Right atrium auricular region (tissue), 2 donors: Measurements from ENCODE around the gene SLC20A1. TPM values are rescaled to one million over a fixed set of nuclear protein-coding genes. Genes with fewer than 3 reads are reported as not detected.

Experiments used
- DNase-seq: peaks from one replicate; pipeline ENCODE4 v3.0.0-alpha.2; 2019; ENCODE audit warnings: low spot score
- H3K27ac ChIP-seq, 2 donors: fragments of 200-600 bp; sonication (generic); 1 replicate in 1 of 2; 2 replicates in 1 of 2; pipeline ENCODE4 v1.5.1; 2016 to 2019
- H3K27me3 ChIP-seq, 2 donors: fragments of 200-600 bp; sonication (generic); one replicate each; pipeline versions ENCODE4 v1.5.1 to v1.6.0; 2017 to 2019
- H3K36me3 ChIP-seq: fragments of 200-600 bp; sonication (generic); one replicate; pipeline ENCODE4 v1.5.1; 2016
- H3K4me1 ChIP-seq, 2 donors: fragments of 200-600 bp; sonication (generic); one replicate each; pipeline versions ENCODE4 v1.5.1 to v1.6.0; 2017 to 2019
- H3K4me3 ChIP-seq, 2 donors: fragments of 200-600 bp; sonication (generic); 1 replicate in 1 of 2; 2 replicates in 1 of 2; pipeline ENCODE4 v1.5.1; 2017 to 2019; ENCODE audit warnings: mild to moderate bottlenecking in 1 of 2, moderate library complexity in 1 of 2
- H3K9me3 ChIP-seq, 2 donors: fragments of 200-600 bp; sonication (generic); one replicate each; pipeline ENCODE4 v1.5.1; 2019
- total RNA-seq, 2 donors: library from RNA; depleted of rRNA; stranded (reverse); fragments of >200 nt; gene quantifications; one replicate each; pipeline ENCODE4 v1.1.0, GENCODE V29; 2016
- TF ChIP-seq, protein P1 (sequence below), 2 donors: fragments of 200-600 bp; sonication (generic); IDR thresholded peaks; one replicate each; pipeline ENCODE4 v1.5.1; 2019; ENCODE audit warnings: antibody characterized with exemption in 2 of 2

SLC20A1 gene
- total RNA-seq, 2 donors from 2014 or later: 16.8 to 19.7 TPM

DNA sequence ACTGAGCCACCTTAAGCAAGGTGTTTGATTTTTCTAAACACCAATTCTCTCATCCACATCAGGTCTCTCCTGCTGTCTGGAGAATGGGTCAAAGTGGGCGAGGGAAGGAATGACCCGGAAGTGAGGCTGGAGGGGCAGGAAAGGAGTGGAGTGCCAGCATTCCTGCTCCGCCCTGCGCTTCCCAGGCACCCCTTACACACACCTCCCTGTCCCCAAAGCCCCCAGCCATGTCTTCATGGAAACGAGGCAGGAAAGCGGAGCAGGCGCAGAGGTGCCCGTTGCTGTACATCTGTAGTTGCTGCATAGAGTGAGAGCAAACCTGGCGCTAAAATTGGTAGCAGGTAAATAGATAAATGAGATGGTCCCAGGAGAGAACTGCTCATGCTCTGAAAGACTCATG is 47.9 kb downstream of the SLC20A1 start:
- DNase-seq: no peak
- TF ChIP-seq, protein P1, sequence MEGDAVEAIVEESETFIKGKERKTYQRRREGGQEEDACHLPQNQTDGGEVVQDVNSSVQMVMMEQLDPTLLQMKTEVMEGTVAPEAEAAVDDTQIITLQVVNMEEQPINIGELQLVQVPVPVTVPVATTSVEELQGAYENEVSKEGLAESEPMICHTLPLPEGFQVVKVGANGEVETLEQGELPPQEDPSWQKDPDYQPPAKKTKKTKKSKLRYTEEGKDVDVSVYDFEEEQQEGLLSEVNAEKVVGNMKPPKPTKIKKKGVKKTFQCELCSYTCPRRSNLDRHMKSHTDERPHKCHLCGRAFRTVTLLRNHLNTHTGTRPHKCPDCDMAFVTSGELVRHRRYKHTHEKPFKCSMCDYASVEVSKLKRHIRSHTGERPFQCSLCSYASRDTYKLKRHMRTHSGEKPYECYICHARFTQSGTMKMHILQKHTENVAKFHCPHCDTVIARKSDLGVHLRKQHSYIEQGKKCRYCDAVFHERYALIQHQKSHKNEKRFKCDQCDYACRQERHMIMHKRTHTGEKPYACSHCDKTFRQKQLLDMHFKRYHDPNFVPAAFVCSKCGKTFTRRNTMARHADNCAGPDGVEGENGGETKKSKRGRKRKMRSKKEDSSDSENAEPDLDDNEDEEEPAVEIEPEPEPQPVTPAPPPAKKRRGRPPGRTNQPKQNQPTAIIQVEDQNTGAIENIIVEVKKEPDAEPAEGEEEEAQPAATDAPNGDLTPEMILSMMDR (IDR thresholded peaks at IDR 0.05): no peak
- Histone ChIP-seq H3K4me1 (no peaks in the 10 kb centered on the region), H3K27me3 (no peaks in the 10 kb centered on the region), H3K36me3 (no peaks in the 10 kb centered on the region), H3K4me3 (no peak overlapping the region), H3K9me3 (no peaks in the 10 kb centered on the region), H3K27ac (no peak overlapping the region)

DNA sequence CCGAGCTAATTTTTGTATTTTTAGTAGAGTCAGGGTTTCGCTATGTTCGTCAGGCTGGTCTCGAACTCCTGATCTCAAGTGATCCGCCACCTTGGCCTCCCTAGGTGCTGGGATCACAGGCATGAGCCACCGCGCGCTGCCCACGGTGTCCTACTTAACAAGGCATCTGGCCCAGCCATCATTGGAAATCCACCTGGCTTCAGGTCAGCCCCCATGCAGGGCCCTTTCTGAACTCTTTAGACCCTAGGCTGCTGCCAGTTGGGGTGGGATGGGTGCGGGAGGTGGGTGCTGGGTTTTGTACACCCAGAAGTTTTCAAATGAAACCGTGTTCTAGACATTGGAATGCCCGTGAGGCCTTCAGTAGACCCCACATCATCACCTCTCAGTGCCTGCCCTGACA is 48.4 kb downstream of the SLC20A1 start:
- no peak overlapping the region for H3K27ac ChIP-seq
- no peaks in the 10 kb centered on the region for H3K9me3 ChIP-seq
- DNase-seq: no peak
- no peaks in the 10 kb centered on the region for H3K27me3 ChIP-seq
- no peaks in the 10 kb centered on the region for H3K4me1 ChIP-seq
- TF ChIP-seq, protein P1 (IDR thresholded peaks at IDR 0.05): no peak
- H3K4me3 ChIP-seq: no peak overlapping the region
- H3K36me3 ChIP-seq: no peaks in the 10 kb centered on the region

DNA sequence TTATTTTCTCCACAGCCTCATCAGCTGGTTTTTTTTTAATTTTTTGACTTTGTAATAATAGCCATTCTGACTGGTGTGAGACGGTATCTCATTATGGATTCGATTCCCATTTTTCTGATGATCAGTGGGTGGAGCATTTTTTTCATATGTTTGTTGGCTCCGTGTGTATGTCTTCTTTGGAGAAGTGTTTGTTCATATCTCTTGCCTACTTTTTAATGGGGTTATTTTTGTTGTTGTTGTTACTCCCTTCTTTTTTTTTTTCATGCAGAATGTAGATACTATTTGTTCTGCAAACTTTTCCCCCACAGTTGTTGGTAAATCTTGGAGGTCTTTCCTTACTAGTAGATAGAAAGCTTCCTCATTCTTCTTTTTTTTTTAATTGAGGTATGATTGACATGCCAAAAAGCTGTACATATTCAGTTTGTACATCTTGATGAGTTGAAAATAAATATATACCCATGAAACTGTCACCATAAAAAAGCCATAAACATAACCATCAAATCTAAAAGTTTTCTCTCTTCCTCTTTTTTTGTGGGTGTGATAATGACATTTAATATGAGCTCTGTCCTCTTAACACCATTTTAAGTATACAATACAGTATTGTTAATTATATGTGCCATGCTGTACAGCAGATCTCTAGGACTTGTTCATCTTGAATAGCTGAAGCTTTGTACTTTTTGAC is 53.2 kb downstream of the SLC20A1 start:
- TF ChIP-seq, protein P1 (IDR thresholded peaks at IDR 0.05): no peak
- no peaks in the 10 kb centered on the region for H3K27me3 ChIP-seq
- no peaks in the 10 kb centered on the region for H3K9me3 ChIP-seq
- no peak for DNase-seq
- no peak overlapping the region for H3K27ac ChIP-seq
- no peak overlapping the region for H3K4me3 ChIP-seq
- H3K36me3 ChIP-seq: no peaks in the 10 kb centered on the region
- no peaks in the 10 kb centered on the region for H3K4me1 ChIP-seq

DNA sequence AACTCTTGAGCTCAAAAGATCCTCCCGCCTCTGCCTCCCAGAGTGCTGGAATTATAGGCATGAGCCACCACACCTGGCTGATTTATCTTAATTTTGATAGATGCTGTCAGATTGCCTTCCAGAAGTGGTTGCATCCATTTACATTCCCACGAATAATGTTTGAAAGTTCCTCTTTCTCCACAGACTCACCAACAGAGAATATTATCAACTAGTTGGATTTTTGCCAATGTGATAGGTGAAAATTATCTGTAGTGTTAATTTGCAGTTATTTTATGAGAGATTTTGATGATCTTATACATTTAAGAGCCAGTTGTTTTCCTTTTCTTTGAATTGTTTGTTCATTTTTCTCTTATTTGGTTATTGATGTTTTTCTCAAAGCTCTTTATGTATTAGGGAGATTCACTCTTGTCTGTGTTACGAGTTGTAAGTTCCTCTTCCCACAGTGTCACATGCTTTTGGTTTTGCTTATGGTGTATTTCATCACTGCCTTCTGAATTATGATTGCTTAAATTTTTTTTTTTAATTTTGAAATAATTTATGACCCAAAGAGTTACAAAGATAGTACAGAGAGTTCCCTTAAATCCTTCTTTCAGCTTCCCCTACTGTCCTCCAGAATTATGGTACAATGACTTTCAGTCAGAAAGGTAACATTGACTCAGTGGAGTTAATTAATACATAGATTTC is 54.4 kb downstream of the SLC20A1 start:
- Histone ChIP-seq H3K27me3 (no peaks in the 10 kb centered on the region), H3K4me1 (no peaks in the 10 kb centered on the region), H3K36me3 (no peaks in the 10 kb centered on the region), H3K4me3 (no peak overlapping the region), H3K9me3 (no peaks in the 10 kb centered on the region), H3K27ac (no peak overlapping the region)
- TF ChIP-seq, protein P1 (IDR thresholded peaks at IDR 0.05): no peak
- DNase-seq: no peak

DNA sequence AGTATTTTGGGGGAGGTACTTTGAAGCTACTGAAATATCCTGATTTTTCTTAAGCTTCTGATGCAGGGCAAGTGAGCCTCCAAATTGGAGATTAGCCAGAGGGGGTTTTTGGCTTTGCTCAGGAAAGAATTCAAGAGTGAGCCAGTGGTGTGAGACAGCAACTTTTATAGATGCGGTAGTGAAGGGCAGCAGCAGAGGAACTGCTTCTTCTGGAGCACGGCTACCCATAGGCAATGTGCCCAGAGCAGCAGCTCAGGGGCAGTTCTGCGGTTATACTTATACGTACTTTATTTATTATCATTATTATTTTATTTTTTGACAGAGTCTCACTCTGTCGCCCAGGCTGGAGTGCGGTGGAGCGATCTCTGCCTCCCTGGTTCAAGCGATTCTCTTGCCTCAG is 55.3 kb downstream of the SLC20A1 start:
- no peak overlapping the region for H3K27ac ChIP-seq
- no peaks in the 10 kb centered on the region for H3K4me1 ChIP-seq

More for the DNA sequence above, 55.3 kb downstream of the SLC20A1 start:
- Histone ChIP-seq H3K9me3 (no peaks in the 10 kb centered on the region), H3K4me3 (no peak overlapping the region), H3K36me3 (no peaks in the 10 kb centered on the region), H3K27me3 (no peaks in the 10 kb centered on the region)
- DNase-seq: peak; percentile 57
- TF ChIP-seq, protein P1 (IDR thresholded peaks at IDR 0.05): no peak
